Parathyroid adenoma (tissue), 2 donors: ENCODE measurements around the gene ZNF202.

Source experiments
- H2AFZ ChIP-seq: fragments of 300-600 bp; sonication (generic); one replicate; pipeline ENCODE4 v1.7.0; 2017; ENCODE audit warnings: antibody characterized with exemption, mild to moderate bottlenecking
- H3K27ac ChIP-seq: fragments of 300-600 bp; sonication (generic); one replicate; pipeline ENCODE4 v1.7.0; 2017
- H3K27me3 ChIP-seq: fragments of 300-600 bp; sonication (generic); one replicate; pipeline ENCODE4 v1.7.0; 2017; ENCODE audit warnings: low read length; ENCODE audit not compliant: control insufficient read depth, insufficient read depth
- H3K36me3 ChIP-seq: fragments of 300-600 bp; sonication (generic); one replicate; pipeline ENCODE4 v1.7.0; 2017; ENCODE audit warnings: low read length; ENCODE audit not compliant: control insufficient read depth, insufficient read depth
- H3K4me1 ChIP-seq: fragments of 300-600 bp; sonication (generic); one replicate; pipeline ENCODE4 v1.7.0; 2017; ENCODE audit warnings: control low read depth
- H3K4me2 ChIP-seq: fragments of 300-600 bp; sonication (generic); one replicate; pipeline ENCODE4 v1.7.0; 2017; ENCODE audit warnings: low read length
- H3K4me3 ChIP-seq: fragments of 300-600 bp; sonication (generic); one replicate; pipeline ENCODE4 v1.7.0; 2017; ENCODE audit warnings: low read depth, low read length
- H3K79me2 ChIP-seq: fragments of 300-600 bp; sonication (generic); one replicate; pipeline ENCODE4 v1.7.0; 2017; ENCODE audit warnings: control low read depth
- H3K9ac ChIP-seq: fragments of 300-600 bp; sonication (generic); one replicate; pipeline ENCODE4 v1.7.0; 2017; ENCODE audit warnings: mild to moderate bottlenecking
- H3K9me3 ChIP-seq: fragments of 300-600 bp; sonication (generic); one replicate; pipeline ENCODE4 v1.7.0; 2017; ENCODE audit warnings: low read length; ENCODE audit not compliant: control insufficient read depth
- TF ChIP-seq, protein P1 (sequence below): fragments of 300-600 bp; sonication (generic); IDR thresholded peaks from one replicate; pipeline ENCODE4 v1.7.0; 2017; ENCODE audit warnings: antibody characterized with exemption, mild to moderate bottlenecking
- donor health status: primary hyperparathyroidism.

The ZNF202 gene

GRCh38 chr11:123678246-123678645 lies 63.2 kb downstream of the ZNF202 start:
- Histone ChIP-seq H3K4me2 (no peak overlapping the region), H3K27ac (no peak overlapping the region), H3K9ac (no peak overlapping the region), H3K27me3 (no peaks in the 10 kb centered on the region), H3K4me1 (peaks cover 8% of the 10 kb centered on the region), H3K4me3 (no peak overlapping the region), H2AFZ (no peak overlapping the region), H3K9me3 (no peaks in the 10 kb centered on the region), H3K79me2 (no peaks in the 10 kb centered on the region), H3K36me3 (no peaks in the 10 kb centered on the region)
- TF ChIP-seq, protein P1, sequence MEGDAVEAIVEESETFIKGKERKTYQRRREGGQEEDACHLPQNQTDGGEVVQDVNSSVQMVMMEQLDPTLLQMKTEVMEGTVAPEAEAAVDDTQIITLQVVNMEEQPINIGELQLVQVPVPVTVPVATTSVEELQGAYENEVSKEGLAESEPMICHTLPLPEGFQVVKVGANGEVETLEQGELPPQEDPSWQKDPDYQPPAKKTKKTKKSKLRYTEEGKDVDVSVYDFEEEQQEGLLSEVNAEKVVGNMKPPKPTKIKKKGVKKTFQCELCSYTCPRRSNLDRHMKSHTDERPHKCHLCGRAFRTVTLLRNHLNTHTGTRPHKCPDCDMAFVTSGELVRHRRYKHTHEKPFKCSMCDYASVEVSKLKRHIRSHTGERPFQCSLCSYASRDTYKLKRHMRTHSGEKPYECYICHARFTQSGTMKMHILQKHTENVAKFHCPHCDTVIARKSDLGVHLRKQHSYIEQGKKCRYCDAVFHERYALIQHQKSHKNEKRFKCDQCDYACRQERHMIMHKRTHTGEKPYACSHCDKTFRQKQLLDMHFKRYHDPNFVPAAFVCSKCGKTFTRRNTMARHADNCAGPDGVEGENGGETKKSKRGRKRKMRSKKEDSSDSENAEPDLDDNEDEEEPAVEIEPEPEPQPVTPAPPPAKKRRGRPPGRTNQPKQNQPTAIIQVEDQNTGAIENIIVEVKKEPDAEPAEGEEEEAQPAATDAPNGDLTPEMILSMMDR = no peak

DNA sequence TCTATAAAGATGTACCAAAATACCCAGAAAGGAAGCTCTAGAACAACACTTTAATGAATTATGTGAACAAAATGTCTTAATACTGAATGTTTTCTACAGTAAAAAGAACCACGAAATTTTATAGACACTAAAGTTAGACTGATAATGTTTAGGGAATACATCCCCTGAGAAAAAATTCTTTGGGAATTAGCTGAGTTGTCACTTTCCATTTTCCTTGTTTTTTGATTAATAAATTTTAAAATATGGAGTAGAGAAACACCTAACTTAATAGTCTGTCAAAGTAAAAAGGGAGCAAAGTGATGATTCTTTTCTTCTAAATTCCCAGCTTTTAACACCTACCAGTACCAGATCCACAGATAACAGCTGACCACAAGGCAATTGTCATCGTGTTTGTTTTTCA lies 64.0 kb downstream of the ZNF202 start:
- Histone ChIP-seq H3K79me2 (no peaks in the 10 kb centered on the region), H3K4me3 (no peak overlapping the region), H3K27me3 (no peaks in the 10 kb centered on the region), H3K4me1 (peaks cover 4% of the 10 kb centered on the region), H3K9ac (no peak overlapping the region), H3K36me3 (no peaks in the 10 kb centered on the region), H3K27ac (no peak overlapping the region), H2AFZ (no peak overlapping the region), H3K4me2 (no peak overlapping the region), H3K9me3 (no peaks in the 10 kb centered on the region)
- TF ChIP-seq, protein P1 = no peak

- H3K4me3 ChIP-seq = no peak overlapping the region
- H3K79me2 ChIP-seq = no peaks in the 10 kb centered on the region
- no peak overlapping the region for H2AFZ ChIP-seq
- no peak overlapping the region for H3K4me2 ChIP-seq
- H3K27me3 ChIP-seq = no peaks in the 10 kb centered on the region
- no peak overlapping the region for H3K27ac ChIP-seq
- no peak overlapping the region for H3K9ac ChIP-seq
- TF ChIP-seq, protein P1 = no peak
- H3K4me1 ChIP-seq = no peaks in the 10 kb centered on the region
- no peaks in the 10 kb centered on the region for H3K36me3 ChIP-seq
- H3K9me3 ChIP-seq = no peaks in the 10 kb centered on the region
Observed at GRCh38 chr11:123674297-123674696, 67.2 kb downstream of the ZNF202 start.
